Subcutaneous abdominal adipose tissue (tissue), 5 donors: ENCODE measurements around the gene VARS1.

Source experiments
- H3K27ac ChIP-seq: one replicate; pipeline ENCODE4 v1.7.0; 2013; ENCODE audit warnings: low read depth, mild to moderate bottlenecking, inconsistent platforms, low read length, moderate library complexity
- H3K27me3 ChIP-seq, 5 donors: one replicate each; pipeline ENCODE4 v1.7.0; 2013; ENCODE audit warnings: low read length in 5 of 5, inconsistent platforms in 1 of 5; ENCODE audit not compliant: control insufficient read depth in 5 of 5, insufficient read depth in 4 of 5
- H3K36me3 ChIP-seq, 5 donors: one replicate each; pipeline ENCODE4 v1.7.0; 2013; ENCODE audit warnings: low read length in 5 of 5; ENCODE audit not compliant: control insufficient read depth in 5 of 5, insufficient read depth in 5 of 5
- H3K4me1 ChIP-seq, 5 donors: one replicate each; pipeline ENCODE4 v1.7.0; 2013; ENCODE audit warnings: low read length in 5 of 5, mild to moderate bottlenecking in 3 of 5, moderate library complexity in 1 of 5; ENCODE audit not compliant: control insufficient read depth in 5 of 5, insufficient read depth in 5 of 5
- H3K4me3 ChIP-seq, 5 donors: one replicate each; pipeline ENCODE4 v1.7.0; 2013; ENCODE audit warnings: low read length in 5 of 5, low read depth in 1 of 5
- H3K9ac ChIP-seq, 5 donors: one replicate each; pipeline ENCODE4 v1.7.0; 2013; ENCODE audit warnings: low read length in 5 of 5, mild to moderate bottlenecking in 4 of 5, moderate library complexity in 3 of 5
- H3K9me3 ChIP-seq, 5 donors: one replicate each; pipeline ENCODE4 v1.7.0; 2013; ENCODE audit warnings: low read length in 5 of 5; ENCODE audit not compliant: control insufficient read depth in 5 of 5
- donor health status: healthy.
- donor health status: healthy.
- donor health status: healthy.
- donor health status: healthy.
- donor health status: healthy.

Gene VARS1

DNA sequence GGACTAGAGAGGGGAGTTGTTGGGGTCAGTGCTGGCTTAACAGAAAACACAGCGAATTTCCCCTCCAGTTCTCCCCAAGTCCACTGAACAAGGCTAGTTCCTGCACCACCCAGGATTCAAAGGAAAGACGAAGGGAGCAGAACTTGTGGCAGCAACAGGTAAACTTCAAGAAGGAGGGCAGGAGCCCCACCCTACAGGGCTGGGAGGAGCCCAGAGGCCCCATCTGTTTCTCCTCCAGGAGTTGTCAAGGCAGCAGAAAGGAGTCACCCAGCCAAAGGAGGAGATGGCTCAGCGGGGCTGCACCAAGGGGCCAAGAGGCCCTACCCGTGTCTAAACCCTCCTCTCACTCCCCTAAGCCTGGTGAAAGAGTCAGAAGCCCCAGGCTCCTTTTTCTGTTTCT, 31.4 kb downstream of the VARS1 start:
- no peaks in the 10 kb centered on the region for H3K27me3 ChIP-seq
- peaks cover 3 to 29% (median 12%) of the 10 kb centered on the region in 5 donors for H3K36me3 ChIP-seq
- no peak overlapping the region for H3K4me3 ChIP-seq
- H3K4me1 ChIP-seq: peaks cover 4 to 24% (median 13%) of the 10 kb centered on the region in 5 donors
- H3K27ac ChIP-seq: no peak overlapping the region
- no peak overlapping the region for H3K9ac ChIP-seq
- no peaks in the 10 kb centered on the region for H3K9me3 ChIP-seq

DNA sequence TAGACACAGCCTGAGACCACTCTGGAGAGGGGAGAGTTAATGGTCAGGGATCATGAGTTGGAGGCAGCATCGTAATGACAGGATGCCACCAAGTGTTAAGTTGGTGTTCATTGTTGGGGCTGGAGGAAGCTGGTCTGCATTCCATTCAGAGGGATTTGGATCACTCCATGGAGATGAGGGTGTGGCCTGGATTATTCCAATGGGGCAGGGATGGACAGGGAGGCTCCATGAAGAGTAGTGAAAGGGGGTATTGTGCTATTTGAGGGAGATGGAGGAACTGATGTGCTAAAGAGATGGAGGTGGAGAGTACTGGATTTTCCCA, 32.0 kb downstream of the VARS1 start:
- H3K27ac ChIP-seq: no peak overlapping the region
- no peak overlapping the region for H3K4me3 ChIP-seq
- no peak overlapping the region for H3K9ac ChIP-seq
- H3K4me1 ChIP-seq: peaks cover 4 to 24% (median 13%) of the 10 kb centered on the region in 5 donors
- H3K9me3 ChIP-seq: no peaks in the 10 kb centered on the region
- peaks cover 3 to 35% (median 12%) of the 10 kb centered on the region in 5 donors for H3K36me3 ChIP-seq
- H3K27me3 ChIP-seq: no peaks in the 10 kb centered on the region

DNA sequence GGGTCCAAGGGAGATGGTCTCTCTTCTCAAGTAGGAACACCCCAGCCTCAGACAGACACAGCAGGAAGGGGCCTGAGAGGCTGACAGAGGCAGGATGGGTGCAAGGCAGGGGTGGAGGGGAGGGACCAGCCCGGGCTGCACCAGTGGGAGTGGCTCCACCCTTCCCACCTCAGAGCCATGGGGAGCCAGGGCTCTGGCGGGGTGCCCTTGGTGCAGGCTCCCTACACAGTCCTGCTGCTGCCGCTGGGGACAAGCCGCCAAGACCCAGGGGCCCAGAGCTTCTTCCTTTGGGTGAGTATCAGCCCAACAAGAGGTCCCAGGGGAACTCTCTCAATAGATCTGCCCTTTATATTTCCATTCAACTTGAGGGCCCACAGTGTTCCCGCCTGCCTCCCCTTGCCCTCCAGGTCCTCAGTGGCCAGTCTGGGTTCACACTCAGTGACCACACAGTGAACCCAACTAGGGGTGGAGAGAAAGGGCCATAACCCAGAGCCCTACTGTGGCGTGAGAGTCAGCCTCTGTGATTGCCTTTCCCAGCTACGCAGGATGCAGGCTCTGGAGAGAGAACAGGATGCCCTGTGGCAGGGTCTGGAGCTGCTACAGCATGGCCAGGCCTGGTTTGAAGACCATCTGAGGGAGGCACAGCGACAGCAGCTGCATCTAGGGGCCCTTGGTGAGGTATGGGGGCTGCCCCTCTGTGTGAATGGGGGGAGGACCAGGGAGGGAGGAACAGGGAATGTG, 32.5 kb downstream of the VARS1 start:
- peaks cover 3 to 37% (median 12%) of the 10 kb centered on the region in 5 donors for H3K36me3 ChIP-seq
- no peaks in the 10 kb centered on the region for H3K27me3 ChIP-seq
- peaks cover 4 to 21% (median 13%) of the 10 kb centered on the region in 5 donors for H3K4me1 ChIP-seq
- no peak overlapping the region for H3K4me3 ChIP-seq
- H3K9me3 ChIP-seq: no peaks in the 10 kb centered on the region
- H3K27ac ChIP-seq: no peak overlapping the region
- H3K9ac ChIP-seq: no peak overlapping the region

DNA sequence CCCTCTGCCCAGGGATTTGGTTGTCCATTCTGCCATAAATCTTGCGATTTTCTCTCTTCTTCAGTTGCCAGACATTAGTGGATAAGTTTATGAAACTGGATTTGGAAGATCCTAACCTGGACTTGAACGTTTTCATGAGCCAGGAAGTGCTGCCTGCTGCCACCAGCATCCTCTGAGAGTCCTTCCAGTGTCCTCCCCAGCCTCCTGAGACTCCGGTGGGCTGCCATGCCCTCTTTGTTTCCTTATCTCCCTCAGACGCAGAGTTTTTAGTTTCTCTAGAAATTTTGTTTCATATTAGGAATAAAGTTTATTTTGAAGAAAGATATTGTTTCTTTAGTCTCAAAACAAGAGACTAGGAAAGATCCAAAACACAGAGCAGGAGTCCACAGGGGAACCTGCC, 33.2 kb downstream of the VARS1 start, which contains the start of gene SAPCD1:
TSS of gene SAPCD1 (plus strand) at position 301 of the 400 bp plus-strand sequence. CDS start 399 bp downstream, outside the sequence.
- no peak within 1 kb of the TSS for H3K4me3 ChIP-seq
- H3K36me3 ChIP-seq: peaks cover 3 to 37% (median 12%) of the 10 kb centered on the region in 5 donors
- no peaks in the 10 kb centered on the region for H3K9me3 ChIP-seq
- H3K27ac ChIP-seq: no peak within 1 kb of the TSS
- no peaks in the 10 kb centered on the region for H3K27me3 ChIP-seq
- H3K9ac ChIP-seq: no peak within 1 kb of the TSS
- H3K4me1 ChIP-seq: peaks cover 4 to 21% (median 13%) of the 10 kb centered on the region in 5 donors

DNA sequence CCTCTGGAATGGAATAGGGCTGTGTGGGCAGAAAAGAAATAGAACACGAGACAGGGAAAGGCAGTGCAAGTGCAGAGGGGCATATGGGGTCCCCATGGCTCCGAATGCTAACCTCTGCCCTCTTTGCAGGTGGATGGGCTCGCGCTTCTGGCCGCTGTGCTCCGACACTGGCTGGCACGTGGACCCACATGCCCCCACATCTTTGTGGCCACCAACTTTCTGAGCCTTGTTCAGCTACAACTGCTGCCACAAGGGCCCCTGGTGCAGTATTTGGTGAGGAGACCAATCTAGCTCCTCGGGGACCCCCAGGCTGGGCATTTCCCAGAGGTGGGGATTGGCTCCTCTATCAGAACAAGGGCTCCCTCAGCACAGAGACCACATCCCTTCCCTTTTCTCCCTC, 34.2 kb downstream of the VARS1 start:
- Histone ChIP-seq H3K4me1 (peaks cover 2 to 15% (median 11%) of the 10 kb centered on the region in 5 donors), H3K9ac (no peak overlapping the region), H3K4me3 (no peak overlapping the region), H3K27me3 (no peaks in the 10 kb centered on the region), H3K9me3 (no peaks in the 10 kb centered on the region), H3K36me3 (peaks cover 3 to 37% (median 12%) of the 10 kb centered on the region in 5 donors), H3K27ac (no peak overlapping the region)

DNA sequence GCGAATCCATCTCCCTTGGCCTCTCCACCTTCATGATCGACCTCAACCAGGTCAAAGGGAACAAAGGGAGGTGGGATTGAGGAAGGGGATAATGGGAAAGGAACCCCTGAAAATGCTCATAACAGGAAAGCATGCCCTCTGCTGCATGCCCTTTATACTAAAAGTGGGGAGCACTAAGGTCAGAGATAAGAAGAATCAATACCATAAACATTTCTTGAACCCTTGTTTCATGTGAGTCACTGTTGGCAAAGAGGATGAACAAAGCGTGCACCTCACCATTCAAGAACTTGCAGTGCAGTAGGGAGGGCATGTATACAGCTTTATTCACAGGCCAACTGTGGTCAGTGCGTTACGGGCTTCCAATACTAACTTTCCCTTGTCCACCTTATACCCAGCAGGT, 34.8 kb downstream of the VARS1 start:
- Histone ChIP-seq H3K27ac (no peak overlapping the region), H3K4me1 (peaks cover under 1 to 10% (median 5%) of the 10 kb centered on the region in 5 donors), H3K9ac (no peak overlapping the region), H3K9me3 (no peaks in the 10 kb centered on the region), H3K27me3 (no peaks in the 10 kb centered on the region), H3K4me3 (no peak overlapping the region), H3K36me3 (peaks cover 3 to 37% (median 12%) of the 10 kb centered on the region in 5 donors)

DNA sequence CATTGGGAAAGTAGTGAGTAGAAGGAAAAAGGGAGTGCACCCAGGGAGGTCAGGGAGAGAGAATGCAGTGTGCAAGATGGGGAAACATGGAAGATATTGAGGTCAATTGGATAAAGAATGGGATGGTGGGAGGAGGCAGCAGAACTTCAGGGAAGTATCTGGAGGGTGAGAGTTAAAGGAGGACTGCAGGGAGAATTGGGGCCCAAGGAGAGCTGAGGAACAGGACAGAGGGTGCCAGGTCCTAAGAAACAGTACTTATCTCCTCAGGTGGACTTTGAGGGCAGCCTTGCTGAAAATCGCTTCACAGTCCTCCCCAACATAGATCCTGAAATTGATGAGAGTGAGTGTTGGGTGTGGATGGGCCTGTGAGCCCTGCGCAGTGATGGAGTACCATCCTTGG, 37.3 kb downstream of the VARS1 start:
- Histone ChIP-seq H3K4me1 (peaks cover 0 to 4% (median 2%) of the 10 kb centered on the region in 5 donors), H3K9me3 (no peaks in the 10 kb centered on the region), H3K27me3 (no peaks in the 10 kb centered on the region), H3K4me3 (no peak overlapping the region), H3K9ac (no peak overlapping the region), H3K27ac (no peak overlapping the region), H3K36me3 (peaks cover 3 to 37% (median 12%) of the 10 kb centered on the region in 5 donors)

DNA sequence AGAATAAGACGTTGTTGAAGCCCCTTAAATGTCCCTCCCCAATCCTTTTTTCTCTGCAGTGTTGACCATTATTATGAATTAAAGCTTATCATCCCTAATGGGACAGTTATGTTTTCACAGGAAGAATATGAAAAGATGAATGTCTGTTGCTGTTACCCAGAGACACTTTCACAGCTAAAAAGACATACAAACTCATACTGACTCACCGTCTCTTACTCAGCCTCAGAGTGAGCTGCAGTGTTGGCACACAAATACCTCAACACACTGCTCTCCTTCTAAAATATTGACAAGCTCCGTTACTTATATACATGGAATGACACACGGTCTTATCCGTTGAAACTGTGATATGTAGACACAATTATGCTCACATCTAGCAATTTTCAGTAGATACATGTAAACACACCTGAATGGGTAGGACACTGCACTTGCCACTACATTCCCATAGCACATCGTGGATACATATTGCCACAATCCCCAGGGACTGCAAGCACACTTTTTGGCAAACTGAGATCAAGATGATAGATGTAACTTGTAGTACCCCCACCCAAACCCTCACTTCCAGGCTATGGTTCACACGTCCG, 42.7 kb downstream of the VARS1 start:
- peaks cover 0 to 3% (median under 1%) of the 10 kb centered on the region in 5 donors for H3K4me1 ChIP-seq
- H3K27ac ChIP-seq: no peak overlapping the region
- H3K27me3 ChIP-seq: no peaks in the 10 kb centered on the region
- no peaks in the 10 kb centered on the region for H3K36me3 ChIP-seq
- no peak overlapping the region for H3K9ac ChIP-seq
- H3K9me3 ChIP-seq: no peaks in the 10 kb centered on the region
- no peak overlapping the region for H3K4me3 ChIP-seq

DNA sequence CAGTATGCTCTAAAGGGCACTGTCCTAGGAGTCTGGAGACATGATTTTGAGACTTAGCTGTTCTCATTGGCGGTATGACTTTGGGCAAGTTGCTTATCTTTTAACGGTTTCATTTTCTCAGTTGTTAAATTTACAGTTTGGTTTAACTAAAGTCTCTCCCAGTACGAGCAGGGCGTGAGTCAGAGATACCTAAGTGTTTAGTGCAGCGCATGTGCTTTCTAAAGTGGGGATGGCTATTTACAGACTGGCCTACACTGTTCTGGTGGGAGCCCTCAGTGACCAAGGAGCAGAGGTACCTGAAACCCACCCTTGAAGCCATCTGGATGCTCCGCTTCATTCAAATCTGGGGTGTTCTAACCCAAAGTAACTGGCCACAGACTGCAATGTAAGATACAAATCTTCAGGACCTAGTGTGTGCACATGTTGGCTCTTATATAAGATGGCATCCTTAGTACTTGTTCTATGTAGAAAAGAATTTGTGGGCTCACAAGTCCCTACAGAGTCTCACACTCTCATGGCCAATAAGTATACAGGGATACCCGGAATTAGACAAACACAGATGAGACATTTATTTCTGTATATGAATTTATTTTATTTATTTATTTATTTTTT, 45.0 kb downstream of the VARS1 start:
- Histone ChIP-seq H3K4me1 (peaks cover 5 to 14% (median 8%) of the 10 kb centered on the region in 5 donors), H3K9ac (no peak overlapping the region), H3K9me3 (no peaks in the 10 kb centered on the region), H3K4me3 (no peak overlapping the region), H3K27me3 (no peaks in the 10 kb centered on the region), H3K36me3 (peaks cover 0 to 3% (median 0%) of the 10 kb centered on the region in 5 donors), H3K27ac (no peak overlapping the region)
